Naive thymus-derived CD4-positive, alpha-beta T cell (primary cell): ENCODE results near the gene DHX58. TPM values are rescaled to one million over a fixed set of nuclear protein-coding genes. Genes with fewer than 3 reads are reported as not detected.
A peak's percentile ranks its signal among the peaks of the same experiment; 100 is the strongest.

Source experiments
- ATAC-seq: fragments of 150-1000 bp; cut with Tn5 transposase; 2 replicates; pipeline ENCODE4 v1.10.0; 2021; ENCODE audit warnings: mild to moderate bottlenecking, moderate library complexity
- CTCF ChIA-PET: fragments of 350-600 bp; sonication (Branson Sonifier 250); formaldehyde crosslinking; loops from one replicate; lab custom pipeline; 2021; ENCODE audit warnings: antibody characterized with exemption; lab: Charles Lee
- POLR2A ChIA-PET: fragments of 350-600 bp; sonication (Branson Sonifier 250); formaldehyde crosslinking; loops from one replicate; lab custom pipeline; 2021; ENCODE audit warnings: antibody characterized with exemption, inconsistent platforms; lab: Charles Lee
- DNase-seq, 9 donors: peaks; one replicate each; pipeline versions ENCODE4 v3.0.0 to v3.0.0-alpha.2; 2020 to 2022; ENCODE audit warnings: mixed read lengths in 1 of 9
- H3K27ac ChIP-seq: one replicate; pipeline ENCODE4 v1.7.0; 2013; ENCODE audit warnings: mild to moderate bottlenecking, low read depth, low read length, moderate library complexity
- H3K27me3 ChIP-seq, 2 donors: one replicate each; pipeline ENCODE4 v1.7.0; 2013; ENCODE audit warnings: low read length in 2 of 2, mild to moderate bottlenecking in 2 of 2, moderate library complexity in 2 of 2; ENCODE audit not compliant: control insufficient read depth in 2 of 2, insufficient read depth in 2 of 2
- H3K36me3 ChIP-seq, 3 experiments: 1 replicate in 2 of 3; 2 replicates in 1 of 3; pipeline ENCODE4 v1.7.0; 2013; ENCODE audit warnings: low read length in 3 of 3, mild to moderate bottlenecking in 3 of 3, moderate library complexity in 1 of 3; ENCODE audit not compliant: insufficient read depth in 3 of 3, control insufficient read depth in 2 of 3
- H3K4me1 ChIP-seq, 2 donors: one replicate each; pipeline ENCODE4 v1.7.0; 2013; ENCODE audit warnings: low read length in 2 of 2, mild to moderate bottlenecking in 2 of 2, moderate library complexity in 1 of 2; ENCODE audit not compliant: control insufficient read depth in 2 of 2, insufficient read depth in 2 of 2
- H3K4me3 ChIP-seq: 2 replicates; pipeline ENCODE4 v1.7.0; 2013; ENCODE audit warnings: mild to moderate bottlenecking, low read length
- H3K9me3 ChIP-seq, 3 experiments: 1 replicate in 2 of 3; 2 replicates in 1 of 3; pipeline ENCODE4 v1.7.0; 2013; ENCODE audit warnings: low read length in 3 of 3; ENCODE audit not compliant: control insufficient read depth in 2 of 3
- H3K27ac Mint-ChIP-seq, 9 donors: one replicate each; pipeline ENCODE4 v1.8.0; 2020 to 2022; ENCODE audit warnings: mixed read lengths in 9 of 9, mild to moderate bottlenecking in 8 of 9, moderate library complexity in 5 of 9, inconsistent platforms in 2 of 9
- H3K27me3 Mint-ChIP-seq, 5 donors: one replicate each; pipeline ENCODE4 v1.8.0; 2021 to 2022; ENCODE audit warnings: mixed read lengths in 5 of 5, mild to moderate bottlenecking in 1 of 5
- H3K36me3 Mint-ChIP-seq, 5 donors: one replicate each; pipeline ENCODE4 v1.8.0; 2020 to 2022; ENCODE audit warnings: mixed read lengths in 5 of 5, mild to moderate bottlenecking in 3 of 5, inconsistent platforms in 1 of 5
- H3K4me1 Mint-ChIP-seq, 7 donors: one replicate each; pipeline ENCODE4 v1.8.0; 2020 to 2022; ENCODE audit warnings: mixed read lengths in 7 of 7, mild to moderate bottlenecking in 3 of 7, inconsistent platforms in 1 of 7
- H3K4me3 Mint-ChIP-seq, 10 donors: one replicate each; pipeline ENCODE4 v1.8.0; 2020 to 2022; ENCODE audit warnings: mild to moderate bottlenecking in 10 of 10, mixed read lengths in 10 of 10, moderate library complexity in 6 of 10, inconsistent platforms in 2 of 10
- H3K9me3 Mint-ChIP-seq, 11 donors: one replicate each; pipeline ENCODE4 v1.8.0; 2020 to 2022; ENCODE audit warnings: mixed read lengths in 11 of 11, mild to moderate bottlenecking in 4 of 11, inconsistent platforms in 1 of 11, moderate library complexity in 1 of 11
- intact Hi-C, 2 donors: fragments of 100-400 bp; cut with micrococcal nuclease; formaldehyde crosslinking; loops; one replicate each; pipeline ENCODE4 v1.15.1; 2023
- polyA plus RNA-seq, 2 donors: library from polyadenylated mRNA; unstranded; fragments of 300-500 nt; fragmentation: Illumina TruSeq; gene quantifications; one replicate each; pipeline ENCODE4 v1.2.3, GENCODE V29; 2021
- total RNA-seq, 6 experiments: library from RNA in 5 of 6; stranded (reverse) in 5 of 6; gene quantifications; 1 replicate in 5 of 6; 2 replicates in 1 of 6; pipeline ENCODE4 v1.2.3 and lab custom pipeline; 2021 to 2026

DHX58 gene
- total and polyA plus RNA-seq, 7 experiments from 2014 or later: 10.1 to 80.5 (median 47.1) TPM

DNA sequence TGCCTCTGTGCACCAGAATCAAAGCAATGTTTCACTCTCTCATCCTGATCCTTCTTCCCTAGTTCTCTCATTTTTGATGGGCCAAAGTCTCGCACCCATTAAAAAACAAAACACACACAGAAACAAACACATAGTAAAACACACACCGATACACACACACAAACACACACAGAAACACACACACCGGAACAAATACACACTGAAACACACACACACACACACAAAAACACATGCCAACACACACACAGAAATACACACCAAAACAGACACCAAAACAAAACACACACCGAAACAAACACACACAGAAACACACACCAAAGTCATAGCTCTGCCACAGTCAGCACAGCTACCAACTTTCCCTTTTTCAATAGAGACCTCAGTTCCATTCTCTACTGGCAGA is 18.7 kb upstream of the DHX58 start:
- H3K27me3 ChIP-seq: no peaks in the 10 kb centered on the region
- peak overlapping the region; percentile 22 for H3K27ac ChIP-seq
- peaks cover 28 to 54% (median 47%) of the 10 kb centered on the region in 7 donors for H3K4me1 Mint-ChIP-seq
- H3K27me3 Mint-ChIP-seq: no peaks in the 10 kb centered on the region
- no peak for ATAC-seq
- peaks cover 3 to 33% (median 13%) of the 10 kb centered on the region in 5 donors for H3K36me3 Mint-ChIP-seq
- peaks cover 0 to 59% (median 9%) of the 10 kb centered on the region in 3 experiments for H3K36me3 ChIP-seq
- CTCF ChIA-PET: no interaction called here
- H3K9me3 Mint-ChIP-seq: no peaks in the 10 kb centered on the region
- peak overlapping the region; percentile 1 to 89 (median 79) for H3K27ac Mint-ChIP-seq
- no peak for DNase-seq
- POLR2A ChIA-PET: interaction anchor here (0.9 kb wide), 1 partner anchor 24 kb away, joined by 4 read pairs; no protein-coding TSS in a partner anchor
- peaks cover 15 to 22% of the 10 kb centered on the region in 2 donors for H3K4me1 ChIP-seq
- H3K4me3 ChIP-seq: no peak overlapping the region
- H3K9me3 ChIP-seq: no peaks in the 10 kb centered on the region
- peak overlapping the region in 1 of 10 donors; percentile 30 for H3K4me3 Mint-ChIP-seq
- intact Hi-C loops: no loop called here

- Histone ChIP-seq H3K27ac (peak overlapping the region; percentile 22), H3K4me3 (no peak overlapping the region), H3K9me3 (no peaks in the 10 kb centered on the region), H3K4me1 (peaks cover 10 to 16% of the 10 kb centered on the region in 2 donors), H3K27me3 (no peaks in the 10 kb centered on the region), H3K36me3 (peaks cover 0 to 60% (median 9%) of the 10 kb centered on the region in 3 experiments)
- Mint-ChIP-seq H3K9me3 (no peaks in the 10 kb centered on the region), H3K36me3 (peaks cover 0 to 37% (median 19%) of the 10 kb centered on the region in 5 donors), H3K4me3 (peak overlapping the region in 1 of 10 donors; percentile 30), H3K27ac (peak overlapping the region in 8 of 9 donors; percentile 46 to 84 (median 80)), H3K4me1 (peaks cover 22 to 46% (median 39%) of the 10 kb centered on the region in 7 donors), H3K27me3 (no peaks in the 10 kb centered on the region)
- intact Hi-C loops: no loop called here
- POLR2A ChIA-PET: interaction anchor here (0.9 to 1.6 kb wide), 3 partner anchors 10 to 113 kb away, joined by 3 to 7 read pairs (median 4); partner anchors contain the start of genes DNAJC7 and KAT2A
- no peak for ATAC-seq
- no peak for DNase-seq
- CTCF ChIA-PET: no interaction called here
These were observed 17.9 kb upstream of the DHX58 start for GRCh38 chr17:42130310-42130936.

DNA sequence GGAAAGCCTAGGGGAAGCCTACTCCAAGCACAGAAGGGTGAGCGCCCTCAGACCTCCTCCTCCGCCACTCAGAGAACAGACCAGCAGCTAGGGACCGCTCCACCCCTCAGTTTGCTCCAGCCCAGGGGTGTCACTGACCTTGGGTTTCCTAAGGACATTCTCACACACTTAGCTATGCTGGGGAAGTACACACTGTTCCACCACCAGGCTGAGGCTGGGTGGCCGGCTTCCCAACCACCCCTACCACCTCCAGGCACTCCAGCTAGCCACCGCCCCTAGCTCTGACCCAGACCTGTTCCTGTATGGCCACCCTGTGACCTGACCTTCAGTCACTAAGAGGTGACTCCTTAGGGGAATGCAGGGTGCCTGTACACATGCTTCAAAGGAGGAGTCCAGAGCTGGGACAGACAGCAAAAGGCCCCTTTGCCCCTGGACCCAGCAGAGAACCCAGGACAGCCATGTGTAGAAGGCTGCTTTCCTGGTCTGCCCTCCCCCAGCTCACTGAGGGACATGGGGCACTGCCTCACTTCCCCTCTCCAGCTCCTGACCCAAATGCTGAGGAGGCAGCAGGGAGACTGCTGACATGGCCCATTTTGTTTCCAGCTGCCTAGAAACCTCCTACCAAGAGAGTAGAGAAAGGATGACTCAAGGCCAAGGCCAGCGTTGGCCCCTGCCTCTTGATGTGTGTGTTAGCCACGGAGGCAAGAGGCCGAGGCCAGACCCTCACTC is 16.8 kb upstream of the DHX58 start:
- H3K4me3 ChIP-seq: no peak overlapping the region
- peak overlapping the region in 3 of 9 donors; percentile 16 to 56 (median 22) for H3K27ac Mint-ChIP-seq
- H3K4me3 Mint-ChIP-seq: no peak overlapping the region
- intact Hi-C loops: no loop called here
- DNase-seq: no peak
- no peaks in the 10 kb centered on the region for H3K27me3 Mint-ChIP-seq
- H3K9me3 ChIP-seq: no peaks in the 10 kb centered on the region
- ATAC-seq: no peak
- ChIA-PET POLR2A (interaction anchor here (1.0 to 1.6 kb wide), 2 partner anchors 9 to 112 kb away, joined by 3 to 7 read pairs; partner anchors contain the start of genes DNAJC7 and KAT2A), CTCF (no interaction called here)
- no peaks in the 10 kb centered on the region for H3K9me3 Mint-ChIP-seq
- peaks cover 0 to 40% (median 22%) of the 10 kb centered on the region in 5 donors for H3K36me3 Mint-ChIP-seq
- peaks cover 17 to 36% (median 31%) of the 10 kb centered on the region in 7 donors for H3K4me1 Mint-ChIP-seq
- peaks cover 10 to 13% of the 10 kb centered on the region in 2 donors for H3K4me1 ChIP-seq
- H3K27ac ChIP-seq: peak overlapping the region; percentile 39
- peaks cover 0 to 65% (median 9%) of the 10 kb centered on the region in 3 experiments for H3K36me3 ChIP-seq
- no peaks in the 10 kb centered on the region for H3K27me3 ChIP-seq

DNA sequence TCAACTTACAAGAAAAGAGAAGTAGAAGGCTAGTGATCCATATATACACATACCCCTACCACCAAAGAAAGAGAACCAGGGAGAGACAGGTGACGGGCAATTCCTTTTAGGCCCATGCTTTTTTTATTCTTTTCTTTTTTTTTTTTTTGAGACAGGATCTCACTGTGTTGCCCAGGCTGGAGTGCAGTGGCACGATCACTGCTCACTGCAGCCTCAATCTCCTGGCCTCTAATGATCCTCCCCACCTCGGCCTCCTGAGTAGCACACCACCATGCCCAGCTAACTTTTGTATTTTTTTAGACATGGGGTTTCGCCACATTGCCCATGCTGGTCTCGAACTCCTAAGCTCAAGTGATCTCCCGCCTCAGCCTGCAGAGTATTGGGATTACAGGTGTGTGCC is 14.9 kb upstream of the DHX58 start:
- H3K27ac ChIP-seq: no peak overlapping the region
- intact Hi-C loops: no loop called here
- DNase-seq (no peak), ATAC-seq (no peak)
- no peak overlapping the region for H3K4me3 ChIP-seq
- H3K36me3 ChIP-seq: peaks cover 0 to 65% (median 9%) of the 10 kb centered on the region in 3 experiments
- CTCF ChIA-PET: no interaction called here
- H3K4me1 ChIP-seq: no peaks in the 10 kb centered on the region
- no peaks in the 10 kb centered on the region for H3K9me3 ChIP-seq
- Mint-ChIP-seq H3K27ac (peak overlapping the region in 4 of 9 donors; percentile 14 to 56 (median 45)), H3K27me3 (no peaks in the 10 kb centered on the region), H3K9me3 (no peaks in the 10 kb centered on the region), H3K4me1 (peaks cover 2 to 17% (median 14%) of the 10 kb centered on the region in 7 donors), H3K4me3 (no peak overlapping the region), H3K36me3 (peaks cover 0 to 40% (median 22%) of the 10 kb centered on the region in 5 donors)
- POLR2A ChIA-PET: no interaction called here
- no peaks in the 10 kb centered on the region for H3K27me3 ChIP-seq

GRCh38 chr17:42126836-42127235 is 14.3 kb upstream of the DHX58 start:
- ChIA-PET CTCF (no interaction called here), POLR2A (interaction anchor here (0.8 kb wide), 1 partner anchor 15 kb away, joined by 4 read pairs; the partner anchor contains the start of gene DHX58)
- H3K4me3 ChIP-seq: no peak overlapping the region
- Mint-ChIP-seq H3K27ac (peak overlapping the region in 3 of 9 donors; percentile 7 to 38 (median 14)), H3K36me3 (peaks cover 0 to 40% (median 22%) of the 10 kb centered on the region in 5 donors), H3K27me3 (no peaks in the 10 kb centered on the region), H3K4me1 (peaks cover 0 to 12% (median 8%) of the 10 kb centered on the region in 7 donors), H3K4me3 (no peak overlapping the region), H3K9me3 (no peaks in the 10 kb centered on the region)
- no peaks in the 10 kb centered on the region for H3K9me3 ChIP-seq
- peaks cover 0 to 65% (median 9%) of the 10 kb centered on the region in 3 experiments for H3K36me3 ChIP-seq
- intact Hi-C loops: no loop called here
- ATAC-seq (no peak), DNase-seq (no peak)
- no peaks in the 10 kb centered on the region for H3K27me3 ChIP-seq
- no peak overlapping the region for H3K27ac ChIP-seq
- H3K4me1 ChIP-seq: no peaks in the 10 kb centered on the region

DNA sequence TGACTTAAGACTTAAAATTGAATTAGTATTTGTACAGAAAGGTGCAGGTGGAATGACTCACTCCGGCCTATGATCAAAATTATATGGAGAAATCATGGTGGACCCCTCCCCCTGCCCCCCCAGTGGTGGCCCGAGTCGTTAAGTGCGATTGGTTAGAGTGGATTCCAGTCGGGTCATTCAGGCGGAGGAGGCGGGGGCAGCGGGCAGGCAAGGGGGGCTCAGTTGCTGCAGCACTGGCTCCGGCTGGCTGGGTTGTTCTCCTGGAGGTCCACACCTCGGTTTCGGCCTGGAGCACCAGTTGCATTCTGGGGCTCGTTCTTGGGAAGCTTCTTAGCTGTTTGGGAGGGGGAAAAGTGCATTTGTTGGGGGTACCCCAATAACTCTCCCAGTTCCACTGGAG is 13.1 kb upstream of the DHX58 start:
- Histone ChIP-seq H3K27me3 (no peaks in the 10 kb centered on the region), H3K9me3 (no peaks in the 10 kb centered on the region), H3K4me1 (peaks cover 4 to 6% of the 10 kb centered on the region in 2 donors), H3K36me3 (peaks cover 0 to 56% (median 9%) of the 10 kb centered on the region in 3 experiments), H3K4me3 (no peak overlapping the region), H3K27ac (no peak overlapping the region)
- Mint-ChIP-seq H3K4me3 (no peak overlapping the region), H3K4me1 (peaks cover 0 to 7% (median 6%) of the 10 kb centered on the region in 7 donors), H3K36me3 (peaks cover 0 to 33% (median 18%) of the 10 kb centered on the region in 5 donors), H3K9me3 (no peaks in the 10 kb centered on the region), H3K27me3 (no peaks in the 10 kb centered on the region), H3K27ac (no peak overlapping the region)
- intact Hi-C loops: no loop called here
- DNase-seq (no peak), ATAC-seq (no peak)
- CTCF ChIA-PET: no interaction called here
- POLR2A ChIA-PET: interaction anchor here (1.0 kb wide), 1 partner anchor 11 kb away, joined by 4 read pairs; no protein-coding TSS in a partner anchor
